Upper lobe of left lung (tissue), 6 donors: ENCODE measurements around the gene FAM200A. TPM values are rescaled to one million over a fixed set of nuclear protein-coding genes. Genes with fewer than 3 reads are reported as not detected.

ENCODE experiments used
- ATAC-seq, 2 donors: fragments of 200-7000 bp; cut with Tn5 transposase; one replicate each; pipeline ENCODE4 v1.9.1; 2022; ENCODE audit warnings: mild to moderate bottlenecking in 2 of 2, moderate library complexity in 2 of 2; ENCODE audit not compliant: low FRiP score in 2 of 2
- DNase-seq, 2 donors: peaks; one replicate each; pipeline ENCODE4 v3.0.0-alpha.2; 2019 to 2020
- H3K27ac ChIP-seq, 4 donors: fragments of 200-600 bp; sonication (generic); one replicate each; pipeline ENCODE4 v1.5.1; 2016 to 2019
- H3K27me3 ChIP-seq, 4 donors: fragments of 200-600 bp; sonication (generic); one replicate each; pipeline ENCODE4 v1.5.1; 2017 to 2019
- H3K36me3 ChIP-seq, 4 donors: fragments of 200-600 bp; sonication (generic); one replicate each; pipeline ENCODE4 v1.5.1; 2016 to 2019
- H3K4me1 ChIP-seq, 4 donors: fragments of 200-600 bp; sonication (generic); one replicate each; pipeline ENCODE4 v1.5.1; 2018 to 2019
- H3K4me3 ChIP-seq, 4 donors: fragments of 200-600 bp; sonication (generic); one replicate each; pipeline ENCODE4 v1.5.1; 2017 to 2019; ENCODE audit warnings: mild to moderate bottlenecking in 2 of 4, moderate library complexity in 1 of 4
- H3K9me3 ChIP-seq, 4 donors: fragments of 200-600 bp; sonication (generic); one replicate each; pipeline ENCODE4 v1.5.1; 2018 to 2019
- CTCF ChIP-seq, 6 experiments: fragments of 450-650 bp in 4 of 6; fragments of 200-600 bp in 2 of 6; sonication (generic) in 2 of 6; IDR thresholded peaks; one replicate each; pipeline ENCODE4 v1.5.1; 2016 to 2019; ENCODE audit warnings: antibody characterized with exemption in 6 of 6
- EP300 ChIP-seq, 4 donors: sonication (generic); formaldehyde crosslinking; IDR thresholded peaks; one replicate each; pipeline ENCODE4 v1.5.1; 2017; ENCODE audit warnings: antibody characterized with exemption in 4 of 4, control low read depth in 2 of 4
- POLR2A ChIP-seq, 4 donors: fragments of 450-650 bp; IDR thresholded peaks; one replicate each; pipeline ENCODE4 v1.5.1; 2016 to 2017; ENCODE audit warnings: antibody characterized with exemption in 4 of 4, mild to moderate bottlenecking in 2 of 4
- POLR2AphosphoS5 ChIP-seq, 2 donors: sonication (generic); formaldehyde crosslinking; IDR thresholded peaks; one replicate each; pipeline ENCODE4 v1.5.1; 2017; ENCODE audit warnings: antibody characterized with exemption in 2 of 2
- WGBS, 2 donors: methylation state at CpG; one replicate each; pipeline ENCODE4 v1.1.5; 2017 to 2018; 5-methylcytosine and 5-hydroxymethylcytosine counted together
- total RNA-seq, 6 donors: library from RNA; depleted of rRNA in 4 of 6; stranded (reverse); fragments of >200 nt in 4 of 6; gene quantifications; one replicate each; pipeline versions ENCODE4 v1.1.0 to v1.2.1, GENCODE V29; 2016 to 2021
- donor health status: DM: no; HTN: no; CAD: no; lungs with moderate emphysema.
- donor health status: DM: no; HTN: yes; CAD: no; lungs with severe emphysema.

FAM200A gene
- total RNA-seq, 6 donors from 2014 or later, result 1.7 to 9.9 (median 5.1) TPM

DNA sequence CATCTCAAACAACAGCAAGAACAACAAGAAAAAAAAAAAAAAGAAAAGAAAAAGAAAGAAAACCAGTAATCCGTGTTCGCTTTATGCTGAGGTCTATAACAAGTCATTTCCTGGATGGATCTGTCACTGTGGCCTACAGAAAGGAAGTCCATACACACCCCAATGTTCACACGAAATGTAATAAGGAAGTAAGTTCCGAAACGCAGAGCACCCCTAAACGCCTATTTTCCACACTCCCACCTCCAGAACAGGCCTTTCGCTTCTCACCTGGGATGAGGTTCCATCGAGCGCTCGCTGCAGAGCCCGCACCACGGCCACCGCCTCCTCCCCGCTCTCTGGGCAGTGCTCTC is 52.6 kb downstream of the FAM200A start:
- 1% methylated on average over 6 to 14 of the region's 14 CpGs for WGBS, 2 donors
- H3K27me3 ChIP-seq, result no peaks in the 10 kb centered on the region
- H3K9me3 ChIP-seq, result peaks cover 3 to 7% (median 5%) of the 10 kb centered on the region in 4 donors
- peaks cover 7 to 38% (median 25%) of the 10 kb centered on the region in 4 donors for H3K36me3 ChIP-seq
- H3K27ac ChIP-seq, result peak overlapping the region; percentile 92 to 99 (median 96)
- peak overlapping the region; percentile 53 to 94 (median 84) for H3K4me3 ChIP-seq
- ATAC-seq (peak; percentile 49 to 52), DNase-seq (no peak)
- peaks cover 21 to 36% (median 28%) of the 10 kb centered on the region in 4 donors for H3K4me1 ChIP-seq
- TF ChIP-seq POLR2AphosphoS5 (IDR thresholded peaks at IDR 0.05) (no peak), CTCF (IDR thresholded peaks at IDR 0.05) (no peak), EP300 (IDR thresholded peaks at IDR 0.05) (no peak), POLR2A (IDR thresholded peaks at IDR 0.05) (no peak)

DNA sequence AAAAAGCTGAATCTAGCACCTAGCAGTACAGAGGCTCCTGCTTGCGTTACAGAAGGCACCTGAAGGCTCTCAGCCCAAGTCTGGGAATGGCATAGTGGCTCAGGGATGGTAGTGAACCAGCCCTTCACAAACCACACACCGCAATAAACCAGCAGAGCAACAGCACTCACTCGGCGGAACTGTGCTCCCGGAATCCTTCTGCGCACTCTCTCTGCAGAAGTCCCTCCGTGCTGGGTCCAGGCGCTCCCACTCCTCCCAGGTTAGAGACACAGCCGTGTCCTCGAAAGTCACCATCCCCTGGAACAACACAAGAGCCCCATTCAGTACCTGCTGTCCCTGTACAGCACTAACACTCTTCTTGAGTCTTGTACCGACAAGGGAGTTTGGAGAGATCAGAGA is 53.4 kb downstream of the FAM200A start:
- ATAC-seq, result no peak
- WGBS, 2 donors, result 68 to 73% methylated on average over 11 of the region's 11 CpGs
- Histone ChIP-seq H3K36me3 (peaks cover 15 to 46% (median 33%) of the 10 kb centered on the region in 4 donors), H3K27me3 (no peaks in the 10 kb centered on the region), H3K4me1 (peaks cover 21 to 31% (median 25%) of the 10 kb centered on the region in 4 donors), H3K4me3 (peak overlapping the region; percentile 53 to 94 (median 84)), H3K9me3 (peaks cover 11 to 15% (median 13%) of the 10 kb centered on the region in 4 donors), H3K27ac (peak overlapping the region; percentile 92 to 99 (median 96))
- no peak for DNase-seq
- no peak for TF ChIP-seq CTCF (IDR thresholded peaks at IDR 0.05)
- no peak for TF ChIP-seq POLR2AphosphoS5 (IDR thresholded peaks at IDR 0.05)
- TF ChIP-seq EP300 (IDR thresholded peaks at IDR 0.05), result no peak
- TF ChIP-seq POLR2A (IDR thresholded peaks at IDR 0.05), result no peak

GRCh38 chr7:99497766-99498545 is 54.0 kb downstream of the FAM200A start:
- H3K27me3 ChIP-seq, result no peaks in the 10 kb centered on the region
- H3K4me1 ChIP-seq, result peaks cover 21 to 31% (median 25%) of the 10 kb centered on the region in 4 donors
- no peak for DNase-seq
- H3K27ac ChIP-seq, result no peak overlapping the region
- peak overlapping the region in 3 of 4 donors; percentile 84 to 94 (median 85) for H3K4me3 ChIP-seq
- ATAC-seq, result no peak
- peaks cover 20 to 52% (median 39%) of the 10 kb centered on the region in 4 donors for H3K36me3 ChIP-seq
- TF ChIP-seq POLR2A (IDR thresholded peaks at IDR 0.05) (no peak), CTCF (IDR thresholded peaks at IDR 0.05) (no peak), POLR2AphosphoS5 (IDR thresholded peaks at IDR 0.05) (no peak), EP300 (IDR thresholded peaks at IDR 0.05) (no peak)
- 69 to 75% methylated on average over 6 of the region's 6 CpGs for WGBS, 2 donors
- H3K9me3 ChIP-seq, result peaks cover 13 to 21% (median 17%) of the 10 kb centered on the region in 4 donors

Other genes with a start within 250 kb of the FAM200A start
- gene ARPC1A, start 226.2 kb downstream of the FAM200A start, total RNA-seq, result 100 to 1,000 TPM in 5 of 6 donors, 10 to 100 TPM in 1; 81.7 to 129 (median 122) TPM
- gene ARPC1B, start 177.4 kb downstream of the FAM200A start, total RNA-seq, result 100 to 1,000 TPM; 186 to 387 (median 304) TPM
- 10 to 100 TPM; 31.4 to 76.0 (median 67.4) TPM for gene PDAP1, start 143.5 kb downstream of the FAM200A start, total RNA-seq
- gene BUD31, start 143.1 kb downstream of the FAM200A start, total RNA-seq, result 10 to 100 TPM; 48.8 to 85.7 (median 63.8) TPM
- 10 to 100 TPM in 1 of 6 donors, 1 to 10 TPM in 5; 6.3 to 13.4 (median 7.6) TPM for gene PTCD1, start 113.3 kb downstream of the FAM200A start, total RNA-seq
- gene CPSF4, start 113.2 kb downstream of the FAM200A start, total RNA-seq, result 10 to 100 TPM; 23.0 to 49.2 (median 33.1) TPM
- 100 to 1,000 TPM in 5 of 6 donors, 10 to 100 TPM in 1; 54.5 to 599 (median 193) TPM for gene ATP5MF, start 85.9 kb downstream of the FAM200A start, total RNA-seq
- gene ZNF789, start 79.2 kb downstream of the FAM200A start, total RNA-seq, result 10 to 100 TPM in 2 of 6 donors, 1 to 10 TPM in 4; 8.3 to 28.3 (median 9.3) TPM
- gene ZNF394, start 51.8 kb downstream of the FAM200A start, total RNA-seq, result 100 to 1,000 TPM in 1 of 6 donors, 10 to 100 TPM in 5; 29.0 to 186 (median 34.8) TPM
- 10 to 100 TPM in 1 of 6 donors, 1 to 10 TPM in 5; 3.8 to 12.6 (median 7.6) TPM for gene ZKSCAN5, start 47.5 kb downstream of the FAM200A start, total RNA-seq
- gene ZNF655, start 6.5 kb upstream of the FAM200A start, total RNA-seq, result 100 to 1,000 TPM in 4 of 6 donors, 10 to 100 TPM in 2; 57.3 to 202 (median 137) TPM
- gene TMEM225B, start 46.2 kb upstream of the FAM200A start, total RNA-seq, result 1 to 10 TPM in 2 of 6 donors, under 1 TPM in 3, not detected in 1; 0.59 to 3.1 (median 0.91) TPM
- gene ZSCAN25, start 64.8 kb upstream of the FAM200A start, total RNA-seq, result 10 to 100 TPM; 16.4 to 54.5 (median 18.2) TPM
- 10 to 100 TPM in 5 of 6 donors, 1 to 10 TPM in 1; 8.0 to 25.2 (median 14.2) TPM for gene CYP3A5, start 127.9 kb upstream of the FAM200A start, total RNA-seq
- 1 to 10 TPM in 4 of 6 donors, under 1 TPM in 1, not detected in 1; 0.69 to 1.7 (median 1.1) TPM for gene CYP3A7, start 183.1 kb upstream of the FAM200A start, total RNA-seq
- 1 to 10 TPM in 1 of 6 donors, under 1 TPM in 2, not detected in 3; 0.34 to 1.5 (median 0.46) TPM for gene CYP3A4, start 232.1 kb upstream of the FAM200A start, total RNA-seq